HCEC 1CT (cell line): ENCODE data around the gene F13B.
A peak's percentile ranks its signal among the peaks of the same experiment; 100 is the strongest.
"Not testable (repeated sequence)": the region's sequence is repeated elsewhere in the genome, so short reads cannot be mapped to it uniquely, and the experiment has no call there.

Source experiments
- DNase-seq: peaks from one replicate; pipeline ENCODE4 v3.0.0-alpha.2; 2017

F13B gene

GRCh38 chr1:197042676-197043341 is 24.3 kb downstream of the F13B start:
- no peak for DNase-seq

GRCh38 chr1:197041486-197042353 is 25.3 kb downstream of the F13B start:
- no peak for DNase-seq

GRCh38 chr1:197036861-197037260 is 30.2 kb downstream of the F13B start:
- no peak for DNase-seq

GRCh38 chr1:197034631-197035339 is 32.3 kb downstream of the F13B start:
- DNase-seq: peak; percentile 86

- DNase-seq: peak; percentile 5
Observed at GRCh38 chr1:197029749-197030148, 37.3 kb downstream of the F13B start.

- DNase-seq: no peak
Observed at GRCh38 chr1:197027359-197027758, 39.7 kb downstream of the F13B start.

- no peak for DNase-seq
Observed at GRCh38 chr1:197024460-197024859, 42.6 kb downstream of the F13B start.

GRCh38 chr1:197021716-197022115 is 45.3 kb downstream of the F13B start:
- DNase-seq: no peak

GRCh38 chr1:197017558-197018146 is 49.4 kb downstream of the F13B start:
- DNase-seq: no peak

- DNase-seq: no peak
Observed at GRCh38 chr1:197016751-197017150, 50.3 kb downstream of the F13B start.

GRCh38 chr1:197013234-197013633 is 53.8 kb downstream of the F13B start:
- DNase-seq: no peak

- DNase-seq: no peak
Observed at GRCh38 chr1:197011614-197012013, 55.4 kb downstream of the F13B start.

- no peak for DNase-seq
Observed at GRCh38 chr1:197008861-197009260, 58.2 kb downstream of the F13B start.

- DNase-seq: no peak
Observed at GRCh38 chr1:197003132-197003531, 63.9 kb downstream of the F13B start.

- no peak for DNase-seq
Observed at GRCh38 chr1:197001828-197002227, 65.2 kb downstream of the F13B start.

- peak; percentile 46 for DNase-seq
Observed at GRCh38 chr1:196997423-196997822, 69.6 kb downstream of the F13B start.

GRCh38 chr1:196993916-196994315 is 73.1 kb downstream of the F13B start:
- DNase-seq: no peak

GRCh38 chr1:196991919-196992651 is 75.0 kb downstream of the F13B start:
- DNase-seq: not testable (repeated sequence)
